Endodermal cell (in vitro differentiated cells): Measurements from ENCODE around the gene SPDYE1. TPM values are rescaled to one million over a fixed set of nuclear protein-coding genes. Genes with fewer than 3 reads are reported as not detected.

ENCODE experiments used
- DNase-seq: peaks from one replicate; pipeline ENCODE4 v3.0.0-alpha.2; 2017
- H3K27ac ChIP-seq: 2 replicates; pipeline ENCODE4 v1.5.1; 2013; ENCODE audit warnings: mild to moderate bottlenecking, low read depth, low read length, moderate library complexity
- H3K27me3 ChIP-seq: 2 replicates; pipeline ENCODE4 v1.6.1; 2013; ENCODE audit warnings: mild to moderate bottlenecking, low read length, moderate library complexity; ENCODE audit not compliant: insufficient read depth, control insufficient read depth, poor library complexity, severe bottlenecking
- H3K36me3 ChIP-seq: 2 replicates; pipeline ENCODE4 v1.7.0; 2013; ENCODE audit warnings: mild to moderate bottlenecking, low read length, moderate library complexity; ENCODE audit not compliant: control insufficient read depth, insufficient read depth
- H3K4me1 ChIP-seq: one replicate; pipeline ENCODE4 v1.7.0; 2013; ENCODE audit warnings: low read length; ENCODE audit not compliant: control insufficient read depth, insufficient read depth
- H3K4me3 ChIP-seq: 2 replicates; pipeline ENCODE4 v1.5.1; 2013; ENCODE audit warnings: mild to moderate bottlenecking, low read length, moderate library complexity
- H3K9ac ChIP-seq: 2 replicates; pipeline ENCODE4 v1.6.1; 2013; ENCODE audit warnings: mild to moderate bottlenecking, low read length, moderate library complexity; ENCODE audit not compliant: poor library complexity, severe bottlenecking; ENCODE audit errors: extremely low read depth
- H3K9me3 ChIP-seq: 2 replicates; pipeline ENCODE4 v1.6.1; 2013; ENCODE audit warnings: mild to moderate bottlenecking, low read length, moderate library complexity; ENCODE audit not compliant: control insufficient read depth
- H3K27ac Mint-ChIP-seq: 2 replicates; pipeline ENCODE4 v1.8.0; 2020; ENCODE audit warnings: mixed read lengths
- H3K27me3 Mint-ChIP-seq: 2 replicates; pipeline ENCODE4 v1.8.0; 2021; ENCODE audit warnings: mild to moderate bottlenecking, mixed read lengths; ENCODE audit not compliant: insufficient read depth
- H3K36me3 Mint-ChIP-seq: 2 replicates; pipeline ENCODE4 v1.8.0; 2020; ENCODE audit warnings: low read depth, mixed read lengths
- H3K4me1 Mint-ChIP-seq: 2 replicates; pipeline ENCODE4 v1.8.0; 2020; ENCODE audit warnings: mixed read lengths
- H3K4me3 Mint-ChIP-seq: 2 replicates; pipeline ENCODE4 v1.8.0; 2020; ENCODE audit warnings: mild to moderate bottlenecking, moderate library complexity, mixed read lengths
- H3K9me3 Mint-ChIP-seq: 2 replicates; pipeline ENCODE4 v1.8.0; 2020; ENCODE audit warnings: mild to moderate bottlenecking, mixed read lengths
- CTCF ChIP-seq: fragments of 200-600 bp; sonication (generic); conservative IDR thresholded peaks from 2 replicates; pipeline ENCODE4 v1.5.0; 2021; ENCODE audit warnings: antibody characterized with exemption, mild to moderate bottlenecking
- WGBS, 2 experiments: methylation state at CpG; one replicate each; pipeline versions ENCODE4 v1.1.5 to v1.1.7; 2013; ENCODE audit warnings: missing lambda C conversion rate in 2 of 2, mixed read lengths in 1 of 2; ENCODE audit not compliant: insufficient coverage in 1 of 2, insufficient read length in 1 of 2; 5-methylcytosine and 5-hydroxymethylcytosine counted together
- total RNA-seq, 2 donors: library from RNA; stranded (reverse); fragmentation: NEBNext Ultra II Directional in 1 of 2; extraction: Animal tissue kit (Norgen Biotek cat#: 25700) in 1 of 2; gene quantifications; 2 replicates in 1 of 2; 3 replicates in 1 of 2; pipeline ENCODE4 v1.2.1, GENCODE V29; 2021

The SPDYE1 gene
- total RNA-seq, 2 donors from 2014 or later, result 0.15 TPM; not detected in 1

GRCh38 chr7:44043902-44044301, 46.2 kb downstream of the SPDYE1 start:
- TF ChIP-seq CTCF, result no peak
- Histone ChIP-seq H3K27ac (no peak overlapping the region), H3K36me3 (peaks cover 19% of the 10 kb centered on the region), H3K27me3 (peaks cover 11% of the 10 kb centered on the region), H3K9me3 (peaks cover 4% of the 10 kb centered on the region), H3K9ac (no peak overlapping the region), H3K4me3 (peak overlapping the region; percentile 99), H3K4me1 (no peaks in the 10 kb centered on the region)
- peaks cover 10% of the 10 kb centered on the region for H3K36me3 Mint-ChIP-seq
- no peak overlapping the region for H3K27ac Mint-ChIP-seq
- peak; percentile 47 for DNase-seq
- no peaks in the 10 kb centered on the region for H3K9me3 Mint-ChIP-seq
- peak overlapping the region; percentile 77 for H3K4me3 Mint-ChIP-seq
- 40 to 43% methylated on average over 6 to 8 of the region's 8 CpGs for WGBS, 2 experiments
- peaks cover 14% of the 10 kb centered on the region for H3K4me1 Mint-ChIP-seq
- peaks cover 21% of the 10 kb centered on the region for H3K27me3 Mint-ChIP-seq

GRCh38 chr7:44044315-44045225, 46.9 kb downstream of the SPDYE1 start, which contains the start of gene DBNL:
Gene DBNL (plus strand): TSS chr7:44044702. CDS start chr7:44044738, 36 bp downstream.
- peaks cover 4% of the 10 kb centered on the region for H3K9me3 ChIP-seq
- H3K27ac ChIP-seq, result peak within 1 kb of the TSS; percentile 2
- peak within 1 kb of the TSS; percentile 69 for H3K9ac ChIP-seq
- DNase-seq, result peak; percentile 98
- TF ChIP-seq CTCF, result no peak
- H3K36me3 ChIP-seq, result peaks cover 23% of the 10 kb centered on the region
- no peaks in the 10 kb centered on the region for H3K4me1 ChIP-seq
- H3K27me3 ChIP-seq, result peaks cover 11% of the 10 kb centered on the region
- Mint-ChIP-seq H3K27ac (peak within 1 kb of the TSS; percentile 30), H3K4me1 (peaks cover 14% of the 10 kb centered on the region), H3K9me3 (no peaks in the 10 kb centered on the region), H3K4me3 (peak within 1 kb of the TSS; percentile 77), H3K36me3 (peaks cover 10% of the 10 kb centered on the region), H3K27me3 (peaks cover 19% of the 10 kb centered on the region)
- H3K4me3 ChIP-seq, result peak within 1 kb of the TSS; percentile 99
- WGBS, 2 experiments, result 0 to 1% methylated on average over 42 to 74 of the region's 74 CpGs

GRCh38 chr7:44045226-44046014, 47.7 kb downstream of the SPDYE1 start:
- Mint-ChIP-seq H3K4me1 (peaks cover 14% of the 10 kb centered on the region), H3K4me3 (peak overlapping the region; percentile 77), H3K27ac (peak overlapping the region; percentile 30), H3K36me3 (peaks cover 11% of the 10 kb centered on the region), H3K9me3 (no peaks in the 10 kb centered on the region), H3K27me3 (peaks cover 19% of the 10 kb centered on the region)
- peak overlapping the region; percentile 69 for H3K9ac ChIP-seq
- WGBS, 2 experiments, result 34 to 35% methylated on average over 15 of the region's 15 CpGs
- no peak for TF ChIP-seq CTCF
- DNase-seq, result no peak
- peaks cover 11% of the 10 kb centered on the region for H3K27me3 ChIP-seq
- peaks cover 31% of the 10 kb centered on the region for H3K36me3 ChIP-seq
- no peaks in the 10 kb centered on the region for H3K4me1 ChIP-seq
- H3K9me3 ChIP-seq, result peaks cover 4% of the 10 kb centered on the region
- peak overlapping the region; percentile 99 for H3K4me3 ChIP-seq
- peak overlapping the region; percentile 2 for H3K27ac ChIP-seq
